SK-N-SH (cell line): ENCODE data around the gene ZNF446. TPM values are rescaled to one million over a fixed set of nuclear protein-coding genes. Genes with fewer than 3 reads are reported as not detected.

Experiments used
- CTCF ChIA-PET: fragments of 300-600, 350-600 bp; formaldehyde crosslinking; extraction: SDS; loops from one replicate; lab custom pipeline; 2021; lab: Yijun Ruan, JAX
- POLR2A ChIA-PET: fragments of 350-600 bp; sonication (Branson Sonifier 250); formaldehyde crosslinking; extraction: SDS; loops from one replicate; lab custom pipeline; 2020; ENCODE audit warnings: antibody characterized with exemption, inconsistent platforms; lab: Yijun Ruan, JAX
- DNase-seq: peaks from one replicate; pipeline ENCODE4 v3.0.0; 2012
- H2AFZ ChIP-seq: fragments of 200-600 bp; sonication (generic); 2 replicates; pipeline ENCODE4 v1.8.1; 2016; ENCODE audit warnings: antibody characterized with exemption, mild to moderate bottlenecking, low read depth
- H3F3A ChIP-seq: fragments of 200-600 bp; sonication (generic); replicated peaks from 2 replicates; pipeline ENCODE3; 2016; ENCODE audit warnings: antibody characterized with exemption, mild to moderate bottlenecking; ENCODE audit not compliant: insufficient read depth
- H3K27ac ChIP-seq, 2 experiments: fragments of 200-500 bp in 1 of 2; fragments of 200-600 bp in 1 of 2; sonication (Bioruptor generic) in 1 of 2; sonication (generic), shearing (Covaris generic) in 1 of 2; 2 replicates each; pipeline versions ENCODE4 v1.5.1 to v1.6.1; 2014 to 2016; ENCODE audit warnings: low read depth in 2 of 2, inconsistent platforms in 1 of 2, low read length in 1 of 2, mild to moderate bottlenecking in 1 of 2, mixed read lengths in 1 of 2
- H3K27me3 ChIP-seq: fragments of 200-600 bp; sonication (generic), shearing (Covaris generic); 2 replicates; pipeline ENCODE4 v1.6.1; 2016; ENCODE audit warnings: mixed run types; ENCODE audit not compliant: insufficient read depth
- H3K36me3 ChIP-seq, 2 experiments: fragments of 200-500 bp in 1 of 2; fragments of 200-600 bp in 1 of 2; sonication (Bioruptor generic) in 1 of 2; sonication (generic) in 1 of 2; replicated peaks in 1 of 2; 2 replicates each; pipeline versions ENCODE3 to v1.5.1; 2014 to 2016; ENCODE audit warnings: low read length in 1 of 2, mild to moderate bottlenecking in 1 of 2; ENCODE audit not compliant: insufficient read depth in 2 of 2, control insufficient read depth in 1 of 2
- H3K4me1 ChIP-seq, 2 experiments: fragments of 200-500 bp in 1 of 2; fragments of 200-600 bp in 1 of 2; sonication (Bioruptor generic) in 1 of 2; sonication (generic), shearing (Covaris generic) in 1 of 2; 2 replicates each; pipeline versions ENCODE4 v1.5.1 to v1.6.1; 2014 to 2016; ENCODE audit warnings: low read depth in 1 of 2, low read length in 1 of 2, mixed run types in 1 of 2; ENCODE audit not compliant: insufficient read depth in 2 of 2, control insufficient read depth in 1 of 2
- H3K4me2 ChIP-seq: fragments of 200-600 bp; sonication (generic), shearing (Covaris generic); 2 replicates; pipeline ENCODE4 v1.6.1; 2017; ENCODE audit warnings: mixed run types
- H3K4me3 ChIP-seq, 2 experiments: fragments of 200-500 bp in 1 of 2; fragments of 200-600 bp in 1 of 2; sonication (Bioruptor generic) in 1 of 2; sonication (generic), shearing (Covaris generic) in 1 of 2; 2 replicates each; pipeline versions ENCODE4 v1.5.1 to v1.8.1; 2014 to 2016; ENCODE audit warnings: low read depth in 2 of 2, inconsistent platforms in 1 of 2, low read length in 1 of 2, mild to moderate bottlenecking in 1 of 2, mixed read lengths in 1 of 2, moderate library complexity in 1 of 2
- H3K79me2 ChIP-seq: fragments of 200-600 bp; sonication (generic); 2 replicates; pipeline ENCODE4 v1.8.1; 2017; ENCODE audit warnings: mild to moderate bottlenecking; ENCODE audit not compliant: insufficient read depth
- H3K9ac ChIP-seq: fragments of 200-600 bp; sonication (generic); 2 replicates; pipeline ENCODE4 v1.6.1; 2017; ENCODE audit warnings: mixed run types
- H3K9me2 ChIP-seq: fragments of 200-600 bp; sonication (generic); 2 replicates; pipeline ENCODE4 v1.6.1; 2017; ENCODE audit warnings: mixed run types
- H3K9me3 ChIP-seq: fragments of 200-600 bp; sonication (generic); 2 replicates; pipeline ENCODE4 v1.6.1; 2017; ENCODE audit warnings: mixed run types, mild to moderate bottlenecking, moderate library complexity
- H4K20me1 ChIP-seq: fragments of 200-600 bp; sonication (generic); 2 replicates; pipeline ENCODE4 v1.6.1; 2017; ENCODE audit warnings: mild to moderate bottlenecking, mixed run types; ENCODE audit not compliant: insufficient read depth
- EZH2phosphoT487 ChIP-seq: fragments of 200-600 bp; sonication (generic); IDR thresholded peaks from 2 replicates; pipeline ENCODE4 v1.6.1; 2017; ENCODE audit warnings: low read depth, mixed run types, mild to moderate bottlenecking, antibody characterized with exemption, moderate library complexity, borderline replicate concordance
- FOSL2 ChIP-seq: IDR thresholded peaks from 2 replicates; pipeline ENCODE4 v1.4.0; 2012; ENCODE audit warnings: low read depth, mild to moderate bottlenecking, moderate library complexity, borderline replicate concordance
- FOXJ3 ChIP-seq: sonication (generic); formaldehyde crosslinking; IDR thresholded peaks from 2 replicates; pipeline ENCODE4 v1.5.1; 2020; ENCODE audit warnings: mild to moderate bottlenecking, missing genetic modification reagents
- GATA2 ChIP-seq: sonication (generic); formaldehyde crosslinking; IDR thresholded peaks from 2 replicates; pipeline ENCODE4 v1.5.0; 2020; ENCODE audit warnings: mild to moderate bottlenecking, missing genetic modification reagents
- JUND ChIP-seq: IDR thresholded peaks from 2 replicates; pipeline ENCODE4 v1.4.0; 2012
- NFIC ChIP-seq: IDR thresholded peaks from 2 replicates; pipeline ENCODE4 v1.4.0; 2012; ENCODE audit warnings: borderline replicate concordance
- NRF1 ChIP-seq: IDR thresholded peaks from 2 replicates; pipeline ENCODE4 v1.6.1; 2012; ENCODE audit warnings: low read depth, mild to moderate bottlenecking, low read length
- POLR2AphosphoS5 ChIP-seq: IDR thresholded peaks from 2 replicates; pipeline ENCODE4 v1.6.1; 2012; ENCODE audit warnings: low read depth, low read length
- RAD21 ChIP-seq: IDR thresholded peaks from 2 replicates; pipeline ENCODE4 v1.6.1; 2012; ENCODE audit warnings: mild to moderate bottlenecking, low read length
- RCOR1 ChIP-seq: fragments of 150-350 bp; IDR thresholded peaks from 2 replicates; pipeline ENCODE4 v1.6.1; 2017; ENCODE audit warnings: antibody characterized with exemption, low read length
- RFX5 ChIP-seq: IDR thresholded peaks from 2 replicates; pipeline ENCODE4 v1.6.1; 2012; ENCODE audit warnings: mild to moderate bottlenecking, improper control_type of control experiment, low read length
- SIN3A ChIP-seq: IDR thresholded peaks from 2 replicates; pipeline ENCODE4 v1.6.1; 2012; ENCODE audit warnings: low read depth, mild to moderate bottlenecking, low read length, moderate library complexity, borderline replicate concordance
- SMC3 ChIP-seq: IDR thresholded peaks from 2 replicates; pipeline ENCODE4 v1.6.1; 2012; ENCODE audit warnings: low read depth, low read length, improper control_type of control experiment
- TEAD4 ChIP-seq: IDR thresholded peaks from 2 replicates; pipeline ENCODE4 v1.4.0; 2012; ENCODE audit warnings: mild to moderate bottlenecking, borderline replicate concordance; ENCODE audit not compliant: insufficient read depth
- WGBS: methylation state at CpG from one replicate; pipeline ENCODE4 v1.1.6; 2017; ENCODE audit warnings: low lambda C conversion rate; 5-methylcytosine and 5-hydroxymethylcytosine counted together
- polyA plus RNA-seq, 3 experiments: library from polyadenylated mRNA; depleted of rRNA; stranded (reverse); fragments of >200 nt; gene quantifications; 2 replicates each; pipeline ENCODE4 v1.2.3, GENCODE V29; 2012
- TF ChIP-seq, protein P1 (sequence below): IDR thresholded peaks from 2 replicates; pipeline ENCODE4 v1.4.0; 2012; ENCODE audit warnings: low read depth, borderline replicate concordance
- TF ChIP-seq, protein P2 (sequence below): fragments of 200-600 bp; sonication (generic); IDR thresholded peaks from 2 replicates; pipeline ENCODE4 v1.6.1; 2017; ENCODE audit warnings: antibody characterized with exemption, mild to moderate bottlenecking, moderate library complexity

ZNF446 gene
- polyA plus RNA-seq, 1 of the 3 experiments (the other 2 are of a cell fraction) = 6.9 TPM

DNA sequence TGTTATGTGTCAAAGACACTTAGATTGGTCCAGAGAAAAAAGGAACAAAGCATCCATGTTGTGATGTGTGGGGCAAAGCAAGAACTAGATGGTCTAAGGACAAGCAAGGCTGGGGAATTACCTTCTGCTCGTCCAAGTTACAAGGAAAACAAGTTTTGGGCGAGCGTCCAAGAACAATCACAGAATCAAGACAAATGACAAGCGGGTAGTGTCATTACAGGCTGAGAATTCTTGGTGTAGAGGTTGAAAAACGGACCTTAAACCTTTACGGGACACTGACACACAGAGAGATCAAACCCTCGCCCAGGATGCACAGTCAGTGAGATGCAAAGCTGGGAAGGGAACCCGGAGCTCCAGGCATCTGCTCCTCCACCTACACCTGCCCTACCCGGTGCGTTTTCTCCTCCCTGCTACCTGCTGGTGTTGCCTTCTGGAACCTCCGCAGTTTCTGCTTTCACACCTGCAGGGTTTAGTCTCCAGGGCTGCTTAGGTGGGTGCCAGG is 25.2 kb upstream of the ZNF446 start:
- H3K79me2 ChIP-seq = no peaks in the 10 kb centered on the region
- POLR2A ChIA-PET = interaction anchor here (0.6 to 1.3 kb wide), 4 partner anchors 11 to 69 kb away, joined by 3 to 6 read pairs (median 3); partner anchors contain the start of genes ZBTB45, ZNF132 and ZNF324
- TF ChIP-seq NRF1 = no peak
- no peak for TF ChIP-seq TEAD4
- TF ChIP-seq EZH2phosphoT487 = no peak
- TF ChIP-seq, protein P1, sequence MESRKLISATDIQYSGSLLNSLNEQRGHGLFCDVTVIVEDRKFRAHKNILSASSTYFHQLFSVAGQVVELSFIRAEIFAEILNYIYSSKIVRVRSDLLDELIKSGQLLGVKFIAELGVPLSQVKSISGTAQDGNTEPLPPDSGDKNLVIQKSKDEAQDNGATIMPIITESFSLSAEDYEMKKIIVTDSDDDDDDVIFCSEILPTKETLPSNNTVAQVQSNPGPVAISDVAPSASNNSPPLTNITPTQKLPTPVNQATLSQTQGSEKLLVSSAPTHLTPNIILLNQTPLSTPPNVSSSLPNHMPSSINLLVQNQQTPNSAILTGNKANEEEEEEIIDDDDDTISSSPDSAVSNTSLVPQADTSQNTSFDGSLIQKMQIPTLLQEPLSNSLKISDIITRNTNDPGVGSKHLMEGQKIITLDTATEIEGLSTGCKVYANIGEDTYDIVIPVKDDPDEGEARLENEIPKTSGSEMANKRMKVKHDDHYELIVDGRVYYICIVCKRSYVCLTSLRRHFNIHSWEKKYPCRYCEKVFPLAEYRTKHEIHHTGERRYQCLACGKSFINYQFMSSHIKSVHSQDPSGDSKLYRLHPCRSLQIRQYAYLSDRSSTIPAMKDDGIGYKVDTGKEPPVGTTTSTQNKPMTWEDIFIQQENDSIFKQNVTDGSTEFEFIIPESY = no peak
- TF ChIP-seq NFIC = no peak
- TF ChIP-seq GATA2 (CRISPR knock-in tag) = no peak
- TF ChIP-seq, protein P2, sequence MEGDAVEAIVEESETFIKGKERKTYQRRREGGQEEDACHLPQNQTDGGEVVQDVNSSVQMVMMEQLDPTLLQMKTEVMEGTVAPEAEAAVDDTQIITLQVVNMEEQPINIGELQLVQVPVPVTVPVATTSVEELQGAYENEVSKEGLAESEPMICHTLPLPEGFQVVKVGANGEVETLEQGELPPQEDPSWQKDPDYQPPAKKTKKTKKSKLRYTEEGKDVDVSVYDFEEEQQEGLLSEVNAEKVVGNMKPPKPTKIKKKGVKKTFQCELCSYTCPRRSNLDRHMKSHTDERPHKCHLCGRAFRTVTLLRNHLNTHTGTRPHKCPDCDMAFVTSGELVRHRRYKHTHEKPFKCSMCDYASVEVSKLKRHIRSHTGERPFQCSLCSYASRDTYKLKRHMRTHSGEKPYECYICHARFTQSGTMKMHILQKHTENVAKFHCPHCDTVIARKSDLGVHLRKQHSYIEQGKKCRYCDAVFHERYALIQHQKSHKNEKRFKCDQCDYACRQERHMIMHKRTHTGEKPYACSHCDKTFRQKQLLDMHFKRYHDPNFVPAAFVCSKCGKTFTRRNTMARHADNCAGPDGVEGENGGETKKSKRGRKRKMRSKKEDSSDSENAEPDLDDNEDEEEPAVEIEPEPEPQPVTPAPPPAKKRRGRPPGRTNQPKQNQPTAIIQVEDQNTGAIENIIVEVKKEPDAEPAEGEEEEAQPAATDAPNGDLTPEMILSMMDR = no peak
- TF ChIP-seq FOSL2 = no peak
- TF ChIP-seq SMC3 = no peak
- no peak for TF ChIP-seq RAD21
- TF ChIP-seq SIN3A = no peak
- no peak for TF ChIP-seq POLR2AphosphoS5
- no peak for TF ChIP-seq RFX5
- TF ChIP-seq JUND = no peak
- TF ChIP-seq FOXJ3 (CRISPR knock-in tag) = no peak
- TF ChIP-seq RCOR1 = no peak
- H4K20me1 ChIP-seq = no peaks in the 10 kb centered on the region
- H3K27me3 ChIP-seq = no peaks in the 10 kb centered on the region
- peak overlapping the region; percentile 89 to 90 for H3K4me3 ChIP-seq
- 2% methylated on average over 11 of the region's 11 CpGs for WGBS
- H3K36me3 ChIP-seq = peaks cover 0 to 17% of the 10 kb centered on the region in 2 experiments
- no peaks in the 10 kb centered on the region for H3K9me2 ChIP-seq
- DNase-seq = no peak
- H2AFZ ChIP-seq = peak overlapping the region; percentile 98
- H3K9ac ChIP-seq = peak overlapping the region; percentile 62; the same call in 1 of the 2 replicates
- no peaks in the 10 kb centered on the region for H3F3A ChIP-seq
- peaks cover 0 to 7% of the 10 kb centered on the region in 2 experiments; a peak in 1 of 4 replicates for H3K4me1 ChIP-seq
- H3K27ac ChIP-seq = no peak overlapping the region
- H3K4me2 ChIP-seq = peak overlapping the region; percentile 76
- H3K9me3 ChIP-seq = no peaks in the 10 kb centered on the region; the same call in 1 of the 2 replicates
- CTCF ChIA-PET = no interaction called here
